ENCODE results near the gene AKR1C1. TPM values are rescaled to one million over a fixed set of nuclear protein-coding genes. Genes with fewer than 3 reads are reported as not detected.

Gene AKR1C1
- total and polyA plus RNA-seq, 2 of the 13 experiments (the other 11 are each of a cell fraction or from before 2014, with no cell fraction given) = 948 to 2,238 TPM

DNA sequence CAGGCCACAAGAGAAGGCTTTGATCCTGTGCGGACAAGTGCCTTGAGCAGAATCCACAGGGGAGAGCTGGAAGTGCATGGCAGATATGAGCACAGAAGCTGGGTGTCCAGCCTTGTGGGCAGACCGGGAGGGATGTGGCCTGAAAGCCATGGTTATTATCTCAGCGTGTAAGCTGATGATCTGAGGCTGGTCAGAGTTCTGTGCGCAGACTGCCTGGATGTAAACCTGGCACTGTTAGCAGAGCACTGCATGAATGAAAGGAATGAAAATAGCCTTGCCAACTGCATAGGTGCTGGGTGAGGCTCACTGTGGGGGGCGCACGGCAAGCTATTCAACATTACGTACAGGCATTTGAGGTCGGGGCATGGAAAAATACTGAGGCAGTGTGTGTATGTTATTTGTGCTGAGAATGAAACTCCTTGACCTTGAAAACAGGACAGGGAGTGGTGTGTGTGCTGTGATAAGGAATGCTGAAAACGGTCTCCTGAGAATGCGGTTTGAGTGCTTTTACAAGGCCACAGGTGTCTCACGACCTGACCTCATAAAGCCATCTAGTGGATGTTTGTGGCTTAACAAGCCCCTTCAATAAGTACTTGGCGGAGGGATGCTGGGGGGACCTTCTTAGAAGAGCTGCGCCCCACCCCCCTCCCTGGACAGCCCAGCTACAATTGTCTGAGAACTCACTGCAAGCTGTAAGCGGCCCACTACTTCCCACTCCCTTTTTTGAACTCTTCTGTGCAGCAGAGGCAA, 18.7 kb downstream of the AKR1C1 start (continued):
- TF ChIP-seq, protein P1, sequence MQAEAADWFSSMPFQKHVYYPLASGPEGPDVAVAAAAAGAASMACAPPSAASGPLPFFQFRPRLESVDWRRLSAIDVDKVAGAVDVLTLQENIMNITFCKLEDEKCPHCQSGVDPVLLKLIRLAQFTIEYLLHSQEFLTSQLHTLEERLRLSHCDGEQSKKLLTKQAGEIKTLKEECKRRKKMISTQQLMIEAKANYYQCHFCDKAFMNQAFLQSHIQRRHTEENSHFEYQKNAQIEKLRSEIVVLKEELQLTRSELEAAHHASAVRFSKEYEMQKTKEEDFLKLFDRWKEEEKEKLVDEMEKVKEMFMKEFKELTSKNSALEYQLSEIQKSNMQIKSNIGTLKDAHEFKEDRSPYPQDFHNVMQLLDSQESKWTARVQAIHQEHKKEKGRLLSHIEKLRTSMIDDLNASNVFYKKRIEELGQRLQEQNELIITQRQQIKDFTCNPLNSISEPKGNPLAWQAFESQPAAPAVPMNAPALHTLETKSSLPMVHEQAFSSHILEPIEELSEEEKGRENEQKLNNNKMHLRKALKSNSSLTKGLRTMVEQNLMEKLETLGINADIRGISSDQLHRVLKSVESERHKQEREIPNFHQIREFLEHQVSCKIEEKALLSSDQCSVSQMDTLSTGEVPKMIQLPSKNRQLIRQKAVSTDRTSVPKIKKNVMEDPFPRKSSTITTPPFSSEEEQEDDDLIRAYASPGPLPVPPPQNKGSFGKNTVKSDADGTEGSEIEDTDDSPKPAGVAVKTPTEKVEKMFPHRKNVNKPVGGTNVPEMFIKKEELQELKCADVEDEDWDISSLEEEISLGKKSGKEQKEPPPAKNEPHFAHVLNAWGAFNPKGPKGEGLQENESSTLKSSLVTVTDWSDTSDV (CRISPR knock-in tag; IDR thresholded peaks at IDR 0.05) = no peak
- TF ChIP-seq YEATS4 (CRISPR knock-in tag; IDR thresholded peaks at IDR 0.05; ENCODE audit: borderline replicate concordance) (no peak), SP5 (CRISPR knock-in tag; IDR thresholded peaks at IDR 0.05; ENCODE audit: borderline replicate concordance, low read depth) (no peak), GPBP1L1 (CRISPR knock-in tag; IDR thresholded peaks at IDR 0.05) (no peak), GABPA (IDR thresholded peaks at IDR 0.05; ENCODE audit: low read depth, low read length) (no peak), GABPA (CRISPR knock-in tag; IDR thresholded peaks at IDR 0.05; ENCODE audit: low read depth) (peak; percentile 42), ZNF256 (CRISPR knock-in tag; conservative IDR thresholded peaks at IDR 0.05) (0 out of 2 replicates have a peak, but pooled peaks have one; percentile 69), CAMTA2 (CRISPR knock-in tag; IDR thresholded peaks at IDR 0.05; ENCODE audit: borderline replicate concordance) (no peak), ZNF275 (CRISPR knock-in tag; IDR thresholded peaks at IDR 0.05; ENCODE audit: borderline replicate concordance) (no peak), ELF1 (CRISPR knock-in tag; IDR thresholded peaks at IDR 0.05) (no peak; the same call in 1 of the 2 replicates), ZBTB21 (CRISPR knock-in tag; IDR thresholded peaks at IDR 0.05) (no peak), ZFP91 (CRISPR knock-in tag; IDR thresholded peaks at IDR 0.05; ENCODE audit: borderline replicate concordance) (no peak), NCOA5 (CRISPR knock-in tag; IDR thresholded peaks at IDR 0.05) (peak; percentile 84), FUBP1 (CRISPR knock-in tag; IDR thresholded peaks at IDR 0.05; ENCODE audit: borderline replicate concordance) (0 out of 2 replicates have a peak, but pooled peaks have one; percentile 21)
- TF ChIP-seq, protein P2, sequence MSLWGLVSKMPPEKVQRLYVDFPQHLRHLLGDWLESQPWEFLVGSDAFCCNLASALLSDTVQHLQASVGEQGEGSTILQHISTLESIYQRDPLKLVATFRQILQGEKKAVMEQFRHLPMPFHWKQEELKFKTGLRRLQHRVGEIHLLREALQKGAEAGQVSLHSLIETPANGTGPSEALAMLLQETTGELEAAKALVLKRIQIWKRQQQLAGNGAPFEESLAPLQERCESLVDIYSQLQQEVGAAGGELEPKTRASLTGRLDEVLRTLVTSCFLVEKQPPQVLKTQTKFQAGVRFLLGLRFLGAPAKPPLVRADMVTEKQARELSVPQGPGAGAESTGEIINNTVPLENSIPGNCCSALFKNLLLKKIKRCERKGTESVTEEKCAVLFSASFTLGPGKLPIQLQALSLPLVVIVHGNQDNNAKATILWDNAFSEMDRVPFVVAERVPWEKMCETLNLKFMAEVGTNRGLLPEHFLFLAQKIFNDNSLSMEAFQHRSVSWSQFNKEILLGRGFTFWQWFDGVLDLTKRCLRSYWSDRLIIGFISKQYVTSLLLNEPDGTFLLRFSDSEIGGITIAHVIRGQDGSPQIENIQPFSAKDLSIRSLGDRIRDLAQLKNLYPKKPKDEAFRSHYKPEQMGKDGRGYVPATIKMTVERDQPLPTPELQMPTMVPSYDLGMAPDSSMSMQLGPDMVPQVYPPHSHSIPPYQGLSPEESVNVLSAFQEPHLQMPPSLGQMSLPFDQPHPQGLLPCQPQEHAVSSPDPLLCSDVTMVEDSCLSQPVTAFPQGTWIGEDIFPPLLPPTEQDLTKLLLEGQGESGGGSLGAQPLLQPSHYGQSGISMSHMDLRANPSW (CRISPR knock-in tag; IDR thresholded peaks at IDR 0.05; ENCODE audit: borderline replicate concordance) = peak; percentile 32; the same call in 1 of the 2 replicates

All from HepG2 (cell line).